GM21526 (cell line): ENCODE measurements around the gene FILIP1.
A peak's percentile ranks its signal among the peaks of the same experiment; 100 is the strongest.

Experiments
- ATAC-seq: cut with Tn5 transposase; IDR thresholded peaks from one replicate; pipeline ENCODE4 v1.9.1; 2021; ENCODE audit warnings: moderate library complexity; ENCODE audit not compliant: unreplicated experiment, low FRiP score

The FILIP1 gene

GRCh38 chr6:75494290-75494689 lies 690 bp upstream of the FILIP1 start:
- ATAC-seq: no peak

- ATAC-seq: no peak
These were observed 1.0 kb downstream of the FILIP1 start for GRCh38 chr6:75492386-75493153.

- ATAC-seq: no peak
These were observed 2.3 kb downstream of the FILIP1 start for GRCh38 chr6:75491291-75491690.

- ATAC-seq: no peak
These were observed 2.9 kb downstream of the FILIP1 start for GRCh38 chr6:75490706-75491105.

- ATAC-seq: no peak
These were observed 4.6 kb downstream of the FILIP1 start for GRCh38 chr6:75489025-75489424.

GRCh38 chr6:75488033-75488432 lies 5.6 kb downstream of the FILIP1 start:
- no peak for ATAC-seq

- no peak for ATAC-seq
These were observed 6.6 kb downstream of the FILIP1 start for GRCh38 chr6:75486850-75487518.

- no peak for ATAC-seq
These were observed 9.1 kb downstream of the FILIP1 start for GRCh38 chr6:75484535-75484934.

- no peak for ATAC-seq
These were observed 10.3 kb downstream of the FILIP1 start for GRCh38 chr6:75483136-75483952.

- no peak for ATAC-seq
These were observed 11.5 kb downstream of the FILIP1 start for GRCh38 chr6:75481936-75482593.

GRCh38 chr6:75481394-75481793 lies 12.2 kb downstream of the FILIP1 start:
- no peak for ATAC-seq

GRCh38 chr6:75480425-75480824 lies 13.2 kb downstream of the FILIP1 start:
- ATAC-seq: no peak

GRCh38 chr6:75479712-75480111 lies 13.9 kb downstream of the FILIP1 start:
- no peak for ATAC-seq

GRCh38 chr6:75478929-75479328 lies 14.7 kb downstream of the FILIP1 start:
- no peak for ATAC-seq

- peak; percentile 95 for ATAC-seq
These were observed 20.7 kb downstream of the FILIP1 start for GRCh38 chr6:75472885-75473284.

- no peak for ATAC-seq
These were observed 25.6 kb downstream of the FILIP1 start for GRCh38 chr6:75467966-75468365.

GRCh38 chr6:75467284-75467683 lies 26.3 kb downstream of the FILIP1 start:
- no peak for ATAC-seq

GRCh38 chr6:75466636-75467035 lies 27.0 kb downstream of the FILIP1 start:
- no peak for ATAC-seq

- no peak for ATAC-seq
These were observed 29.7 kb downstream of the FILIP1 start for GRCh38 chr6:75463908-75464307.

- ATAC-seq: no peak
These were observed 30.5 kb downstream of the FILIP1 start for GRCh38 chr6:75463061-75463460.

- no peak for ATAC-seq
These were observed 32.9 kb downstream of the FILIP1 start for GRCh38 chr6:75460681-75461080.
